Panc1 (cell line): ENCODE measurements around the gene RPS6KA3. TPM values are rescaled to one million over a fixed set of nuclear protein-coding genes. Genes with fewer than 3 reads are reported as not detected.

ENCODE experiments used
- ATAC-seq: fragments of 200-7000 bp; cut with Tn5 transposase; 2 replicates; pipeline ENCODE4 v1.9.1; 2020; ENCODE audit warnings: mild to moderate bottlenecking, moderate library complexity
- BruUV-seq: library from RNA; stranded (reverse); fragments of 400-500 nt; replicated peaks from 2 replicates; lab custom pipeline; 2021; lab: Mats Ljungman, UMichigan
- CTCF ChIA-PET: fragments of 300-600 bp; sonication (Branson Sonifier 250); formaldehyde crosslinking; loops from one replicate; lab custom pipeline; 2022; ENCODE audit warnings: antibody characterized with exemption; lab: Charles Lee
- POLR2A ChIA-PET: fragments of 300-600 bp; sonication (Branson Sonifier 250); formaldehyde crosslinking; loops from one replicate; lab custom pipeline; 2022; ENCODE audit warnings: antibody characterized with exemption; lab: Charles Lee
- DNase-seq: peaks from one replicate; pipeline ENCODE4 v3.0.0-alpha.2; 2010; ENCODE audit warnings: low read depth, low spot score
- H3K27ac ChIP-seq: 2 replicates; pipeline ENCODE4 v1.5.1; 2011; ENCODE audit warnings: mild to moderate bottlenecking, low read length, inconsistent platforms
- H3K27me3 ChIP-seq: fragments of 200-500 bp; sonication (Bioruptor generic); 2 replicates; pipeline ENCODE4 v1.6.0; 2014; ENCODE audit warnings: low read length, inconsistent platforms; ENCODE audit not compliant: control insufficient read depth, insufficient read depth
- H3K36me3 ChIP-seq: fragments of 200-500 bp; sonication (Bioruptor generic); 2 replicates; pipeline ENCODE4 v1.5.1; 2014; ENCODE audit warnings: inconsistent platforms, mild to moderate bottlenecking, low read length, moderate library complexity; ENCODE audit not compliant: control insufficient read depth, insufficient read depth
- H3K4me1 ChIP-seq: 2 replicates; pipeline ENCODE4 v1.5.1; 2011; ENCODE audit warnings: inconsistent platforms, mild to moderate bottlenecking, low read length, moderate library complexity; ENCODE audit not compliant: control insufficient read depth, insufficient read depth
- H3K4me3 ChIP-seq, 2 experiments: 2 replicates each; pipeline ENCODE4 v1.5.1; 2011 to 2012; ENCODE audit warnings: low read depth in 2 of 2, low read length in 2 of 2, mild to moderate bottlenecking in 2 of 2, inconsistent platforms in 1 of 2, moderate library complexity in 1 of 2
- H3K9me3 ChIP-seq: fragments of 200-500 bp; sonication (Bioruptor generic); 2 replicates; pipeline ENCODE4 v1.5.1; 2014; ENCODE audit warnings: low read depth, mild to moderate bottlenecking, inconsistent platforms, low read length, moderate library complexity; ENCODE audit not compliant: control insufficient read depth, insufficient read depth
- CTCF ChIP-seq: fragments of 450-650 bp; IDR thresholded peaks from 2 replicates; pipeline ENCODE4 v1.5.1; 2017; ENCODE audit warnings: mild to moderate bottlenecking
- POLR2AphosphoS5 ChIP-seq: IDR thresholded peaks from 2 replicates; pipeline ENCODE4 v1.6.1; 2012; ENCODE audit warnings: mild to moderate bottlenecking, low read depth, low read length, moderate library complexity
- REST ChIP-seq, 2 experiments: IDR thresholded peaks; 2 replicates each; pipeline ENCODE4 v1.6.1; 2011 to 2012; ENCODE audit warnings: low read depth in 2 of 2, control low read depth in 1 of 2, low read length in 1 of 2, mild to moderate bottlenecking in 1 of 2, moderate library complexity in 1 of 2; ENCODE audit not compliant: insufficient read depth in 1 of 2
- SIN3A ChIP-seq: IDR thresholded peaks from 2 replicates; pipeline ENCODE4 v1.6.1; 2012; ENCODE audit warnings: low read depth, mild to moderate bottlenecking, low read length, moderate library complexity, borderline replicate concordance; ENCODE audit not compliant: insufficient read depth
- TCF7L2 ChIP-seq: IDR thresholded peaks from 2 replicates; pipeline ENCODE4 v1.6.1; 2011; ENCODE audit warnings: mild to moderate bottlenecking, low read depth, low read length, inconsistent platforms
- in situ Hi-C: cut with HindIII; loops from 2 replicates; pipeline ENCODE4 v1.10.0; 2016; ENCODE audit warnings: low sequenced_read_pairs, low pct_unique_long_range_greater_than_20kb
- intact Hi-C: fragments of 100-400 bp; cut with micrococcal nuclease; formaldehyde crosslinking; loops from one replicate; pipeline ENCODE4 v1.10.0; 2022; ENCODE audit not compliant: unreplicated experiment
- total RNA-seq: library from RNA; stranded (reverse); gene quantifications from one replicate; pipeline ENCODE4 v1.2.1, GENCODE V29; 2021; ENCODE audit not compliant: unreplicated experiment

Gene RPS6KA3
- total RNA-seq, 1 experiment from 2014 or later, result 40.5 TPM

- ChIA-PET CTCF (no interaction called here), POLR2A (no interaction called here)
- no peaks in the 10 kb centered on the region for H3K9me3 ChIP-seq
- no peak overlapping the region for H3K4me3 ChIP-seq
- H3K27ac ChIP-seq, result no peak overlapping the region
- DNase-seq (no peak), ATAC-seq (no peak)
- BruUV-seq, result no TSS peak
- in situ Hi-C loops (no loop called here), intact Hi-C loops (no loop called here)
- no peaks in the 10 kb centered on the region for H3K4me1 ChIP-seq
- no peaks in the 10 kb centered on the region for H3K27me3 ChIP-seq
- no peaks in the 10 kb centered on the region for H3K36me3 ChIP-seq
- no peak for TF ChIP-seq CTCF
- TF ChIP-seq SIN3A, result no peak
Observed at GRCh38 chrX:20112022-20112774, 154.5 kb downstream of the RPS6KA3 start.

- Histone ChIP-seq H3K36me3 (no peaks in the 10 kb centered on the region), H3K4me1 (no peaks in the 10 kb centered on the region), H3K27me3 (no peaks in the 10 kb centered on the region), H3K9me3 (no peaks in the 10 kb centered on the region), H3K27ac (no peak overlapping the region), H3K4me3 (no peak overlapping the region)
- ChIA-PET POLR2A (no interaction called here), CTCF (no interaction called here)
- no peak for TF ChIP-seq REST (IDR thresholded peaks at IDR 0.05; ENCODE audit: insufficient read depth in 1 of 2, low read depth in 2 of 2, low read length in 1 of 2)
- TF ChIP-seq TCF7L2, result no peak
- no peak for TF ChIP-seq SIN3A
- TF ChIP-seq CTCF, result no peak
- no peak for TF ChIP-seq POLR2AphosphoS5
- intact Hi-C loops (no loop called here), in situ Hi-C loops (no loop called here)
- DNase-seq (no peak), ATAC-seq (no peak)
- BruUV-seq, result no TSS peak
Observed at GRCh38 chrX:20111271-20111670, 155.4 kb downstream of the RPS6KA3 start.
